Heart right ventricle (tissue), 16 donors: ENCODE results near the gene HYAL1. TPM values are rescaled to one million over a fixed set of nuclear protein-coding genes. Genes with fewer than 3 reads are reported as not detected.

Experiments
- ATAC-seq, 8 donors: fragments of 200-7000 bp; cut with Tn5 transposase; one replicate each; pipeline ENCODE4 v1.9.1; 2020; ENCODE audit warnings: mild to moderate bottlenecking in 8 of 8, moderate library complexity in 8 of 8, moderate number of reproducible peaks in 1 of 8
- DNase-seq, 2 donors: peaks; one replicate each; pipeline ENCODE4 v3.0.0-alpha.2; 2020
- H3K27ac ChIP-seq, 10 donors: fragments of 200-600 bp; sonication (generic) in 2 of 10; one replicate each; pipeline versions ENCODE4 v1.5.0 to v1.8.0; 2020 to 2022; ENCODE audit warnings: mild to moderate bottlenecking in 3 of 10
- H3K27me3 ChIP-seq, 7 donors: fragments of 200-600 bp; one replicate each; pipeline ENCODE4 v1.8.0; 2021 to 2022; ENCODE audit warnings: mild to moderate bottlenecking in 2 of 7
- H3K36me3 ChIP-seq, 9 donors: fragments of 200-600 bp; sonication (generic) in 1 of 9; one replicate each; pipeline versions ENCODE4 v1.5.0 to v1.8.0; 2020 to 2022; ENCODE audit warnings: mild to moderate bottlenecking in 2 of 9
- H3K4me1 ChIP-seq, 9 donors: fragments of 200-600 bp; sonication (generic) in 1 of 9; one replicate each; pipeline versions ENCODE4 v1.5.0 to v1.8.0; 2020 to 2022; ENCODE audit warnings: mild to moderate bottlenecking in 4 of 9
- H3K4me3 ChIP-seq, 10 donors: fragments of 200-600 bp; sonication (generic) in 2 of 10; one replicate each; pipeline versions ENCODE4 v1.5.0 to v1.8.0; 2020 to 2022; ENCODE audit warnings: mild to moderate bottlenecking in 7 of 10, moderate library complexity in 2 of 10
- H3K9me3 ChIP-seq, 11 donors: fragments of 200-600 bp in 10 of 11; sonication (generic) in 2 of 11; one replicate each; pipeline versions ENCODE4 v1.5.0 to v1.8.0; 2013 to 2022; ENCODE audit warnings: mild to moderate bottlenecking in 2 of 11, control low read depth in 1 of 11, moderate library complexity in 1 of 11
- WGBS, 2 donors: extraction: QIAGEN DNeasy Blood & Tissue Kit; methylation state at CpG; one replicate each; pipeline ENCODE4 v1.1.7; 2013; ENCODE audit warnings: inconsistent platforms in 1 of 2; 5-methylcytosine and 5-hydroxymethylcytosine counted together
- intact Hi-C, 10 donors: fragments of 100-400 bp; cut with DNase I; formaldehyde crosslinking; loops; one replicate each; pipeline versions ENCODE4 v1.11.1 to v1.14.2; 2022
- polyA plus RNA-seq, 2 donors: library from polyadenylated mRNA; stranded (reverse); fragments of 200-250 nt; gene quantifications; one replicate each; pipeline ENCODE4 v1.2.3, GENCODE V29; 2013
- total RNA-seq, 10 donors: library from RNA; stranded (reverse); fragmentation: NEBNext Ultra II Directional in 3 of 10; extraction: Animal tissue kit (Norgen Biotek cat#: 25700) in 3 of 10; gene quantifications; one replicate each; pipeline versions ENCODE4 v1.2.1 to v1.2.4, GENCODE V29; 2021 to 2023
- TF ChIP-seq, protein P1 (sequence below), 9 donors: fragments of 200-600 bp; sonication (generic) in 2 of 9; IDR thresholded peaks; one replicate each; pipeline versions ENCODE4 v1.5.0 to v1.8.0; 2021 to 2022; ENCODE audit warnings: antibody characterized with exemption in 9 of 9, mild to moderate bottlenecking in 5 of 9, moderate library complexity in 1 of 9
- donor health status: Arrhythmogenic right ventricular cardiomyopathy.
- donor health status: ischemic (EF 13 %, LVEDD 7.1; RV severe dilation, severe dysfunction).
- donor health status: healthy with polysubstance abuse.
- donor health status: DM: no; HTN: yes; CAD: no.
- donor health status: DM: no; HTN: no; CAD: no.
- donor health status: ischemic (EF 25% LVEDD 6.9; RV normal size, moderate dysfunction).
- donor health status: ischemic (EF 25% LVEDD 5.7; RV mildly dilated, moderate dysfunction).
- donor health status: healthy.
- donor health status: DM: yes; HTN: yes; CAD: no.
- donor health status: Ischemic cardiomyopathy.
- donor health status: ischemic (EF 35%, LVEDD 5.7; RV mildly dilated, moderate dysfunction).
- donor health status: nonischemic (EF 11% LVEDD 7.7; RV severe dilation, severe dysfunction).
- donor health status: DM: yes; HTN: yes; CAD: no.
- donor health status: PGD.
- donor health status: ischemic (EF 29% LVEDD 5.4; RV normal size, mild dysfunction).
- donor health status: nonischemic (EF 23%, LVEDD 6.1; RV moderate dilation, normal function).

The HYAL1 gene
- total and polyA plus RNA-seq, 12 donors, result 41.0 to 120 (median 66.7) TPM

DNA sequence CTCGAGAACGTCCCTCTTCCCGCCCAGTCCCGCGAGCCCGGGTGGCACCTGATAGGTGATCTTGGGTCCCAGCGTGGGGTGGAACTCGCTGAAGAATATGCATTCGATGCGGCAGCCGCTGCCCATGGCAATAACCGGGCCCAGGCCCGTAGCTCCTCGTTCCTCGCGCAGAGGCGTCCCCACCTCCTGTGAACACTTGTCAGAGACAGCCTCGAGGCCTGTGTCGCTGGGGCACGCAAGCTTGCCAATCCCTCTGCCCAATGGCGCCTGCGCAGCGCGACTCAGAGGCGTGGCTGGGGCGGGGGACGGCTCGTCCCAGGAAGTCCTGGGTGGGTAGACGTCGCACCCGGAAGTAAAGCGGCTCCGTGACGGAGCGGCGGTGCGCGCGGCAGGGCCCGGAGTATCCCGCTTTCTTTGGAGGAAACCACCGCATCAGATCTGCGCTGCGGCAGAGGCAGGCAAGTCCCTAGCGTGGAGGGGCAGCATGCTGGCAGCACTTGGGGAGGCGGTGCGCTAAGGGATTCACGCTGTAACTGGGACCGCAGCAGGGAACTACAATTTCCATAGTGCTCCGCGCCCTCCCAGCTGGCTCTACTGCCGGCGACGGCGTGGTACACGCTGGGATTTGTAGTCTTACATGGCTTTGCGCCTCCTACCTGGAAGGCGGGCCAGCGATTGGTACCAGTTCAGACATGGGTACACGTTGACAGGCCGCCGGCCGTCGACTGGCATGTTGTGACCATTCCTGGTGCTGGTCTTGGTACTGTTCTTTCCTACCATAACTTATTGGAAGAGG is 47.4 kb upstream of the HYAL1 start, which contains the start of the genes CYB561D2 and NPRL2:
Gene CYB561D2, plus strand, starts transcription at position 336 of the 796 bp plus-strand sequence. CDS start 572 bp downstream, outside the sequence.
Gene NPRL2, minus strand, starts transcription at position 249 of the 796 bp plus-strand sequence. Its CDS starts 123 bp downstream, at position 126.
- TF ChIP-seq, protein P1, sequence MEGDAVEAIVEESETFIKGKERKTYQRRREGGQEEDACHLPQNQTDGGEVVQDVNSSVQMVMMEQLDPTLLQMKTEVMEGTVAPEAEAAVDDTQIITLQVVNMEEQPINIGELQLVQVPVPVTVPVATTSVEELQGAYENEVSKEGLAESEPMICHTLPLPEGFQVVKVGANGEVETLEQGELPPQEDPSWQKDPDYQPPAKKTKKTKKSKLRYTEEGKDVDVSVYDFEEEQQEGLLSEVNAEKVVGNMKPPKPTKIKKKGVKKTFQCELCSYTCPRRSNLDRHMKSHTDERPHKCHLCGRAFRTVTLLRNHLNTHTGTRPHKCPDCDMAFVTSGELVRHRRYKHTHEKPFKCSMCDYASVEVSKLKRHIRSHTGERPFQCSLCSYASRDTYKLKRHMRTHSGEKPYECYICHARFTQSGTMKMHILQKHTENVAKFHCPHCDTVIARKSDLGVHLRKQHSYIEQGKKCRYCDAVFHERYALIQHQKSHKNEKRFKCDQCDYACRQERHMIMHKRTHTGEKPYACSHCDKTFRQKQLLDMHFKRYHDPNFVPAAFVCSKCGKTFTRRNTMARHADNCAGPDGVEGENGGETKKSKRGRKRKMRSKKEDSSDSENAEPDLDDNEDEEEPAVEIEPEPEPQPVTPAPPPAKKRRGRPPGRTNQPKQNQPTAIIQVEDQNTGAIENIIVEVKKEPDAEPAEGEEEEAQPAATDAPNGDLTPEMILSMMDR (IDR thresholded peaks at IDR 0.05), result no peak
- intact Hi-C loops, result loop anchor here in 2 of 10 donors (5.0 kb wide), 2 partner anchors 192 to 262 kb away; partner anchors contain the start of gene CISH (in 1 of the 2)
- peaks cover 21 to 63% (median 42%) of the 10 kb centered on the region in 9 donors for H3K4me1 ChIP-seq
- ATAC-seq, result peak; percentile 94 to 97 (median 96)
- H3K27me3 ChIP-seq, result no peaks in the 10 kb centered on the region
- WGBS, 2 donors, result 0% methylated on average over 64 of the region's 64 CpGs
- no peaks in the 10 kb centered on the region for H3K9me3 ChIP-seq
- H3K36me3 ChIP-seq, result peaks cover 0 to 60% (median 23%) of the 10 kb centered on the region in 9 donors
- peak within 1 kb of the TSS; percentile 84 to 97 (median 92) for H3K27ac ChIP-seq
- H3K4me3 ChIP-seq, result peak within 1 kb of the TSS; percentile 42 to 89 (median 72)
- peak; percentile 96 to 98 for DNase-seq

- DNase-seq (no peak), ATAC-seq (no peak)
- H3K36me3 ChIP-seq, result peaks cover 0 to 55% (median 21%) of the 10 kb centered on the region in 9 donors
- H3K4me1 ChIP-seq, result peaks cover 19 to 63% (median 42%) of the 10 kb centered on the region in 9 donors
- H3K27me3 ChIP-seq, result no peaks in the 10 kb centered on the region
- WGBS, 2 donors, result 11 to 16% methylated on average over 7 of the region's 7 CpGs
- H3K4me3 ChIP-seq, result peak overlapping the region; percentile 42 to 89 (median 72)
- peak overlapping the region; percentile 84 to 97 (median 92) for H3K27ac ChIP-seq
- no peaks in the 10 kb centered on the region for H3K9me3 ChIP-seq
- intact Hi-C loops, result loop anchor here in 2 of 10 donors (5.0 kb wide), 2 partner anchors 192 to 262 kb away; partner anchors contain the start of gene CISH (in 1 of the 2)
- TF ChIP-seq, protein P1 (IDR thresholded peaks at IDR 0.05), result no peak
These were observed 46.8 kb upstream of the HYAL1 start for GRCh38 chr3:50350213-50350526.

- intact Hi-C loops, result loop anchor here (1.0 to 10.0 kb wide), 7 partner anchors 195 to 1088 kb away; partner anchors contain the start of gene CISH (in 1 of the 10)
- 27 to 28% methylated on average over 14 of the region's 14 CpGs for WGBS, 2 donors
- Histone ChIP-seq H3K4me1 (peaks cover 19 to 52% (median 38%) of the 10 kb centered on the region in 9 donors), H3K9me3 (no peaks in the 10 kb centered on the region), H3K27me3 (no peaks in the 10 kb centered on the region), H3K27ac (no peak overlapping the region), H3K36me3 (peaks cover 0 to 27% (median 0%) of the 10 kb centered on the region in 9 donors), H3K4me3 (no peak overlapping the region)
- DNase-seq (peak; percentile 69 to 71), ATAC-seq (no peak)
- TF ChIP-seq, protein P1 (IDR thresholded peaks at IDR 0.05), result peak; percentile 49 to 75 (median 65)
These were observed 43.9 kb upstream of the HYAL1 start for GRCh38 chr3:50347187-50347813.
